DMS53 (cell line): Measurements from ENCODE around the gene YKT6.
"Not testable (repeated sequence)": the region's sequence is repeated elsewhere in the genome, so short reads cannot be mapped to it uniquely, and the experiment has no call there.

ENCODE experiments used
- DNase-seq: peaks from one replicate; lab custom pipeline; 2025; lab: John Stamatoyannopoulos, UW

YKT6 gene

GRCh38 chr7:44200699-44201461, at the start of gene YKT6:
TSS of gene YKT6 (plus strand) at chr7:44200978. CDS start at chr7:44201136, 158 bp downstream.
- DNase-seq = peak; percentile 99

GRCh38 chr7:44151956-44152355, 48.8 kb upstream of the YKT6 start:
- DNase-seq = no peak

- DNase-seq = peak; percentile 34
These were observed 47.5 kb upstream of the YKT6 start for GRCh38 chr7:44152971-44153947.

GRCh38 chr7:44153948-44154335, 46.8 kb upstream of the YKT6 start:
- DNase-seq = no peak

GRCh38 chr7:44154703-44155102, 46.1 kb upstream of the YKT6 start:
- no peak for DNase-seq

- no peak for DNase-seq
These were observed 45.3 kb upstream of the YKT6 start for GRCh38 chr7:44155191-44156185.

GRCh38 chr7:44156453-44157010, 44.2 kb upstream of the YKT6 start:
- no peak for DNase-seq

GRCh38 chr7:44157116-44158080, 43.4 kb upstream of the YKT6 start:
- no peak for DNase-seq

- no peak for DNase-seq
These were observed 42.5 kb upstream of the YKT6 start for GRCh38 chr7:44158096-44158872.

- no peak for DNase-seq
These were observed 41.7 kb upstream of the YKT6 start for GRCh38 chr7:44158873-44159631.

- no peak for DNase-seq
These were observed 40.8 kb upstream of the YKT6 start for GRCh38 chr7:44159824-44160630.

GRCh38 chr7:44161371-44161770, 39.4 kb upstream of the YKT6 start:
- no peak for DNase-seq

- no peak for DNase-seq
These were observed 38.6 kb upstream of the YKT6 start for GRCh38 chr7:44162179-44162578.

- DNase-seq = no peak
These were observed 37.9 kb upstream of the YKT6 start for GRCh38 chr7:44162785-44163395.

- DNase-seq = no peak
These were observed 37.2 kb upstream of the YKT6 start for GRCh38 chr7:44163591-44163990.

- no peak for DNase-seq
These were observed 32.9 kb upstream of the YKT6 start for GRCh38 chr7:44167920-44168319.

- DNase-seq = not testable (repeated sequence)
These were observed 28.9 kb upstream of the YKT6 start for GRCh38 chr7:44171901-44172300.
